HEK293 (cell line): ENCODE results near the gene DLG2.

ENCODE experiments used
- CTCF ChIA-PET: fragments of 350-600 bp; formaldehyde crosslinking; extraction: SDS; loops from one replicate; lab custom pipeline; 2021; ENCODE audit warnings: antibody characterized with exemption; lab: Yijun Ruan, JAX
- POLR2A ChIA-PET: fragments of 300-600 bp; formaldehyde crosslinking; extraction: SDS; loops from one replicate; lab custom pipeline; 2020; ENCODE audit warnings: antibody characterized with exemption, inconsistent platforms; lab: Yijun Ruan, JAX
- H3K27ac ChIP-seq: fragments of 200-500 bp; sonication (Bioruptor generic); 2 replicates; pipeline ENCODE4 v1.5.1; 2014; ENCODE audit warnings: low read depth, low read length, control low read depth, inconsistent platforms; ENCODE audit errors: extremely low read depth
- H3K36me3 ChIP-seq, 2 experiments: fragments of 200-500 bp in 1 of 2; sonication (Bioruptor generic) in 1 of 2; 1 replicate in 1 of 2; 2 replicates in 1 of 2; pipeline ENCODE4 v1.5.1; 2014 to 2017; ENCODE audit warnings: inconsistent platforms in 2 of 2, low read length in 2 of 2; ENCODE audit not compliant: control insufficient read depth in 2 of 2, insufficient read depth in 1 of 2
- H3K4me1 ChIP-seq: fragments of 200-500 bp; sonication (Bioruptor generic); 2 replicates; pipeline ENCODE4 v1.5.1; 2014; ENCODE audit warnings: mild to moderate bottlenecking, low read length, inconsistent platforms; ENCODE audit not compliant: control insufficient read depth, insufficient read depth
- H3K4me3 ChIP-seq: 2 replicates; pipeline ENCODE4 v1.5.1; 2011; ENCODE audit warnings: low read depth, mild to moderate bottlenecking, control low read depth, low read length, moderate library complexity
- H3K9me3 ChIP-seq: fragments of 200-500 bp; sonication (Bioruptor generic); 2 replicates; pipeline ENCODE4 v1.5.1; 2014; ENCODE audit warnings: low read depth, low read length, inconsistent platforms; ENCODE audit not compliant: control insufficient read depth, insufficient read depth
- GLI4 ChIP-seq: fragments of 450-650 bp; formaldehyde crosslinking; IDR thresholded peaks from 2 replicates; pipeline ENCODE4 v1.5.1; 2016; ENCODE audit warnings: missing biosample characterization, missing genetic modification characterization
- KLF8 ChIP-seq: fragments of 450-650 bp; formaldehyde crosslinking; IDR thresholded peaks from 2 replicates; pipeline ENCODE4 v1.5.1; 2016; ENCODE audit warnings: missing biosample characterization, missing genetic modification characterization
- PRDM6 ChIP-seq: fragments of 450-650 bp; formaldehyde crosslinking; IDR thresholded peaks from 2 replicates; pipeline ENCODE4 v1.5.1; 2017; ENCODE audit warnings: missing biosample characterization, missing genetic modification characterization
- SALL2 ChIP-seq: fragments of 450-650 bp; formaldehyde crosslinking; IDR thresholded peaks from 2 replicates; pipeline ENCODE4 v1.5.0; 2017; ENCODE audit warnings: missing biosample characterization, mild to moderate bottlenecking, missing genetic modification characterization, borderline replicate concordance
- SP3 ChIP-seq: fragments of 450-650 bp; formaldehyde crosslinking; IDR thresholded peaks from 2 replicates; pipeline ENCODE4 v1.5.1; 2016; ENCODE audit warnings: missing biosample characterization, missing genetic modification characterization
- TCF7L2 ChIP-seq: IDR thresholded peaks from 2 replicates; pipeline ENCODE4 v1.6.1; 2011; ENCODE audit warnings: low read depth, mild to moderate bottlenecking, inconsistent platforms, low read length, moderate library complexity, borderline replicate concordance
- ZBTB6 ChIP-seq: fragments of 450-650 bp; formaldehyde crosslinking; IDR thresholded peaks from 2 replicates; pipeline ENCODE4 v1.5.1; 2017; ENCODE audit warnings: missing biosample characterization, missing genetic modification characterization
- ZFP41 ChIP-seq: fragments of 450-650 bp; formaldehyde crosslinking; IDR thresholded peaks from 2 replicates; pipeline ENCODE4 v1.5.1; 2016; ENCODE audit warnings: missing biosample characterization, missing genetic modification characterization, borderline replicate concordance
- ZFP69B ChIP-seq: fragments of 450-650 bp; formaldehyde crosslinking; IDR thresholded peaks from 2 replicates; pipeline ENCODE4 v1.5.1; 2016; ENCODE audit warnings: missing biosample characterization, missing genetic modification characterization
- ZNF10 ChIP-seq: fragments of 450-650 bp; formaldehyde crosslinking; IDR thresholded peaks from 2 replicates; pipeline ENCODE4 v1.5.1; 2017; ENCODE audit warnings: missing biosample characterization, missing genetic modification characterization
- ZNF140 ChIP-seq: fragments of 450-650 bp; formaldehyde crosslinking; IDR thresholded peaks from 2 replicates; pipeline ENCODE4 v1.5.1; 2016; ENCODE audit warnings: missing biosample characterization, missing genetic modification characterization
- ZNF146 ChIP-seq: fragments of 450-650 bp; formaldehyde crosslinking; IDR thresholded peaks from 2 replicates; pipeline ENCODE4 v1.5.1; 2016; ENCODE audit warnings: missing biosample characterization, missing genetic modification characterization
- ZNF174 ChIP-seq: fragments of 450-650 bp; formaldehyde crosslinking; IDR thresholded peaks from 2 replicates; pipeline ENCODE4 v1.5.0; 2017; ENCODE audit warnings: missing biosample characterization, mild to moderate bottlenecking, missing genetic modification characterization
- ZNF184 ChIP-seq: fragments of 450-650 bp; IDR thresholded peaks from 2 replicates; pipeline ENCODE4 v1.5.1; 2018; ENCODE audit warnings: missing biosample characterization, mild to moderate bottlenecking, missing genetic modification characterization
- ZNF23 ChIP-seq: fragments of 450-650 bp; formaldehyde crosslinking; IDR thresholded peaks from 2 replicates; pipeline ENCODE4 v1.5.1; 2016; ENCODE audit warnings: missing biosample characterization, missing genetic modification characterization, borderline replicate concordance
- ZNF248 ChIP-seq: fragments of 450-650 bp; formaldehyde crosslinking; IDR thresholded peaks from 2 replicates; pipeline ENCODE4 v1.5.1; 2017; ENCODE audit warnings: missing biosample characterization, missing genetic modification characterization
- ZNF37A ChIP-seq: fragments of 450-650 bp; IDR thresholded peaks from 2 replicates; pipeline ENCODE4 v1.5.1; 2018; ENCODE audit warnings: missing biosample characterization, missing genetic modification characterization
- ZNF585B ChIP-seq: fragments of 450-650 bp; formaldehyde crosslinking; IDR thresholded peaks from 2 replicates; pipeline ENCODE4 v1.5.1; 2016; ENCODE audit warnings: missing biosample characterization, missing genetic modification characterization
- ZNF707 ChIP-seq: fragments of 450-650 bp; formaldehyde crosslinking; IDR thresholded peaks from 2 replicates; pipeline ENCODE4 v1.5.1; 2016; ENCODE audit warnings: missing biosample characterization, missing genetic modification characterization
- ZNF768 ChIP-seq: fragments of 450-650 bp; formaldehyde crosslinking; IDR thresholded peaks from 2 replicates; pipeline ENCODE4 v1.5.1; 2018; ENCODE audit warnings: missing biosample characterization, mild to moderate bottlenecking, missing genetic modification characterization
- ZNF785 ChIP-seq: fragments of 450-650 bp; formaldehyde crosslinking; IDR thresholded peaks from 2 replicates; pipeline ENCODE4 v1.5.1; 2016; ENCODE audit warnings: missing biosample characterization, missing genetic modification characterization
- TF ChIP-seq, protein P1 (sequence below): fragments of 450-650 bp; formaldehyde crosslinking; IDR thresholded peaks from 2 replicates; pipeline ENCODE4 v1.5.1; 2016; ENCODE audit warnings: missing biosample characterization, missing genetic modification characterization
- TF ChIP-seq, protein P2 (sequence below): fragments of 450-650 bp; formaldehyde crosslinking; IDR thresholded peaks from 2 replicates; pipeline ENCODE4 v1.5.1; 2016; ENCODE audit warnings: missing biosample characterization, missing genetic modification characterization
- TF ChIP-seq, protein P3 (sequence below): fragments of 450-650 bp; formaldehyde crosslinking; IDR thresholded peaks from 2 replicates; pipeline ENCODE4 v1.5.1; 2017; ENCODE audit warnings: missing biosample characterization, missing genetic modification characterization

Gene DLG2

DNA sequence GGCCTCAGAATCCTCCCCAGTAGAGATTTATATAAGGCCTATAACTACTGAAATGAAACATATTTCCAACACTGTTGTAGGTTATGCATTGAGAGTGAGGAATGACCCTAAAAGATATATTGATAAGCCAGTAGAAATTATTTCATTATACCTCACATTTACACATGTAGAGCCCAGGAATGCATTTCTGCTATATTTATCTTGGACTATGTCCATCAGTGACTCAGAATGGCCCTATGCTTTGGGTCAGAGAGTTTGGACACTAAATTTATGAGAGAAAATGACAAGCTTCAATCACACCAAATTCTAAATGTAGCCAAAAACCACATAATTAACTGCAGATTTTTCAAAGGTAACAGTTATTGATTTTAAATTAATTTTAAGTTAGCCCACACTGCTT, 761.9 kb downstream of the DLG2 start:
- H3K4me1 ChIP-seq: no peaks in the 10 kb centered on the region
- POLR2A ChIA-PET: no interaction called here
- H3K36me3 ChIP-seq: no peaks in the 10 kb centered on the region
- H3K27ac ChIP-seq: no peak overlapping the region
- CTCF ChIA-PET: no interaction called here
- no peaks in the 10 kb centered on the region for H3K9me3 ChIP-seq
- no peak overlapping the region for H3K4me3 ChIP-seq
- TF ChIP-seq ZNF184 (tag by site-specific recombination) (no peak), ZNF768 (tag by site-specific recombination) (no peak), ZFP69B (no peak), SALL2 (tag by site-specific recombination) (no peak), ZBTB6 (no peak), ZNF248 (tag by site-specific recombination) (no peak), KLF8 (tag by site-specific recombination) (no peak), ZNF785 (tag by site-specific recombination) (no peak), ZFP41 (tag by site-specific recombination) (no peak), ZNF146 (tag by site-specific recombination) (no peak), GLI4 (tag by site-specific recombination) (no peak)
- TF ChIP-seq, protein P1, sequence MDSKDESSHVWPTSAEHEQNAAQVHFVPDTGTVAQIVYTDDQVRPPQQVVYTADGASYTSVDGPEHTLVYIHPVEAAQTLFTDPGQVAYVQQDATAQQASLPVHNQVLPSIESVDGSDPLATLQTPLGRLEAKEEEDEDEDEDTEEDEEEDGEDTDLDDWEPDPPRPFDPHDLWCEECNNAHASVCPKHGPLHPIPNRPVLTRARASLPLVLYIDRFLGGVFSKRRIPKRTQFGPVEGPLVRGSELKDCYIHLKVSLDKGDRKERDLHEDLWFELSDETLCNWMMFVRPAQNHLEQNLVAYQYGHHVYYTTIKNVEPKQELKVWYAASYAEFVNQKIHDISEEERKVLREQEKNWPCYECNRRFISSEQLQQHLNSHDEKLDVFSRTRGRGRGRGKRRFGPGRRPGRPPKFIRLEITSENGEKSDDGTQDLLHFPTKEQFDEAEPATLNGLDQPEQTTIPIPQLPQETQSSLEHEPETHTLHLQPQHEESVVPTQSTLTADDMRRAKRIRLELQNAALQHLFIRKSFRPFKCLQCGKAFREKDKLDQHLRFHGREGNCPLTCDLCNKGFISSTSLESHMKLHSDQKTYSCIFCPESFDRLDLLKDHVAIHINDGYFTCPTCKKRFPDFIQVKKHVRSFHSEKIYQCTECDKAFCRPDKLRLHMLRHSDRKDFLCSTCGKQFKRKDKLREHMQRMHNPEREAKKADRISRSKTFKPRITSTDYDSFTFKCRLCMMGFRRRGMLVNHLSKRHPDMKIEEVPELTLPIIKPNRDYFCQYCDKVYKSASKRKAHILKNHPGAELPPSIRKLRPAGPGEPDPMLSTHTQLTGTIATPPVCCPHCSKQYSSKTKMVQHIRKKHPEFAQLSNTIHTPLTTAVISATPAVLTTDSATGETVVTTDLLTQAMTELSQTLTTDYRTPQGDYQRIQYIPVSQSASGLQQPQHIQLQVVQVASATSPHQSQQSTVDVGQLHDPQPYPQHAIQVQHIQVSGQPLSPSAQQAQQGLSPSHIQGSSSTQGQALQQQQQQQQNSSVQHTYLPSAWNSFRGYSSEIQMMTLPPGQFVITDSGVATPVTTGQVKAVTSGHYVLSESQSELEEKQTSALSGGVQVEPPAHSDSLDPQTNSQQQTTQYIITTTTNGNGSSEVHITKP (tag by site-specific recombination): no peak
- TF ChIP-seq, protein P2, sequence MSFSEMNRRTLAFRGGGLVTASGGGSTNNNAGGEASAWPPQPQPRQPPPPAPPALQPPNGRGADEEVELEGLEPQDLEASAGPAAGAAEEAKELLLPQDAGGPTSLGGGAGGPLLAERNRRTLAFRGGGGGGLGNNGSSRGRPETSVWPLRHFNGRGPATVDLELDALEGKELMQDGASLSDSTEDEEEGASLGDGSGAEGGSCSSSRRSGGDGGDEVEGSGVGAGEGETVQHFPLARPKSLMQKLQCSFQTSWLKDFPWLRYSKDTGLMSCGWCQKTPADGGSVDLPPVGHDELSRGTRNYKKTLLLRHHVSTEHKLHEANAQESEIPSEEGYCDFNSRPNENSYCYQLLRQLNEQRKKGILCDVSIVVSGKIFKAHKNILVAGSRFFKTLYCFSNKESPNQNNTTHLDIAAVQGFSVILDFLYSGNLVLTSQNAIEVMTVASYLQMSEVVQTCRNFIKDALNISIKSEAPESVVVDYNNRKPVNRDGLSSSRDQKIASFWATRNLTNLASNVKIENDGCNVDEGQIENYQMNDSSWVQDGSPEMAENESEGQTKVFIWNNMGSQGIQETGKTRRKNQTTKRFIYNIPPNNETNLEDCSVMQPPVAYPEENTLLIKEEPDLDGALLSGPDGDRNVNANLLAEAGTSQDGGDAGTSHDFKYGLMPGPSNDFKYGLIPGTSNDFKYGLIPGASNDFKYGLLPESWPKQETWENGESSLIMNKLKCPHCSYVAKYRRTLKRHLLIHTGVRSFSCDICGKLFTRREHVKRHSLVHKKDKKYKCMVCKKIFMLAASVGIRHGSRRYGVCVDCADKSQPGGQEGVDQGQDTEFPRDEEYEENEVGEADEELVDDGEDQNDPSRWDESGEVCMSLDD (tag by site-specific recombination): no peak

- Histone ChIP-seq H3K9me3 (no peaks in the 10 kb centered on the region), H3K27ac (no peak overlapping the region), H3K36me3 (no peaks in the 10 kb centered on the region), H3K4me1 (no peaks in the 10 kb centered on the region), H3K4me3 (no peak overlapping the region)
- POLR2A ChIA-PET: no interaction called here
- CTCF ChIA-PET: interaction anchor here (0.7 kb wide), 1 partner anchor 138 kb away, joined by 3 read pairs; no protein-coding TSS in a partner anchor
- TF ChIP-seq ZNF174 (tag by site-specific recombination): no peak
- TF ChIP-seq TCF7L2: no peak
- TF ChIP-seq ZNF10: no peak
- no peak for TF ChIP-seq ZNF37A
- no peak for TF ChIP-seq ZNF707 (tag by site-specific recombination)
- no peak for TF ChIP-seq ZNF23
- TF ChIP-seq, protein P3, sequence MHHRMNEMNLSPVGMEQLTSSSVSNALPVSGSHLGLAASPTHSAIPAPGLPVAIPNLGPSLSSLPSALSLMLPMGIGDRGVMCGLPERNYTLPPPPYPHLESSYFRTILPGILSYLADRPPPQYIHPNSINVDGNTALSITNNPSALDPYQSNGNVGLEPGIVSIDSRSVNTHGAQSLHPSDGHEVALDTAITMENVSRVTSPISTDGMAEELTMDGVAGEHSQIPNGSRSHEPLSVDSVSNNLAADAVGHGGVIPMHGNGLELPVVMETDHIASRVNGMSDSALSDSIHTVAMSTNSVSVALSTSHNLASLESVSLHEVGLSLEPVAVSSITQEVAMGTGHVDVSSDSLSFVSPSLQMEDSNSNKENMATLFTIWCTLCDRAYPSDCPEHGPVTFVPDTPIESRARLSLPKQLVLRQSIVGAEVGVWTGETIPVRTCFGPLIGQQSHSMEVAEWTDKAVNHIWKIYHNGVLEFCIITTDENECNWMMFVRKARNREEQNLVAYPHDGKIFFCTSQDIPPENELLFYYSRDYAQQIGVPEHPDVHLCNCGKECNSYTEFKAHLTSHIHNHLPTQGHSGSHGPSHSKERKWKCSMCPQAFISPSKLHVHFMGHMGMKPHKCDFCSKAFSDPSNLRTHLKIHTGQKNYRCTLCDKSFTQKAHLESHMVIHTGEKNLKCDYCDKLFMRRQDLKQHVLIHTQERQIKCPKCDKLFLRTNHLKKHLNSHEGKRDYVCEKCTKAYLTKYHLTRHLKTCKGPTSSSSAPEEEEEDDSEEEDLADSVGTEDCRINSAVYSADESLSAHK (tag by site-specific recombination): no peak
- TF ChIP-seq SP3: no peak
- TF ChIP-seq ZNF585B (tag by site-specific recombination): no peak
- no peak for TF ChIP-seq PRDM6 (tag by site-specific recombination)
- TF ChIP-seq ZNF140 (tag by site-specific recombination): no peak
These were observed 769.4 kb downstream of the DLG2 start for GRCh38 chr11:84857746-84858145.
